Activated CD4-positive, alpha-beta T cell treated with anti-CD3 and anti-CD28 coated beads, Interleukin-2, Interleukin-6, amounts not matched to agents 100 ng/mL and 50 ng/mL, durations not matched to agents 16 hours and 8 hours (primary cell): ENCODE data around the gene TXNDC11.

ENCODE experiments used
- DNase-seq: peaks from one replicate; pipeline ENCODE4 v3.0.0-alpha.2; 2020

Gene TXNDC11

GRCh38 chr16:11752856-11753255 is 10.2 kb upstream of the TXNDC11 start:
- no peak for DNase-seq

- no peak for DNase-seq
Measured at GRCh38 chr16:11750056-11750455, 7.4 kb upstream of the TXNDC11 start.

GRCh38 chr16:11748404-11749254 is 6.0 kb upstream of the TXNDC11 start:
- no peak for DNase-seq

GRCh38 chr16:11747949-11748403 is 5.3 kb upstream of the TXNDC11 start:
- no peak for DNase-seq

GRCh38 chr16:11744075-11744470 is 1.4 kb upstream of the TXNDC11 start:
- DNase-seq, result no peak

DNA sequence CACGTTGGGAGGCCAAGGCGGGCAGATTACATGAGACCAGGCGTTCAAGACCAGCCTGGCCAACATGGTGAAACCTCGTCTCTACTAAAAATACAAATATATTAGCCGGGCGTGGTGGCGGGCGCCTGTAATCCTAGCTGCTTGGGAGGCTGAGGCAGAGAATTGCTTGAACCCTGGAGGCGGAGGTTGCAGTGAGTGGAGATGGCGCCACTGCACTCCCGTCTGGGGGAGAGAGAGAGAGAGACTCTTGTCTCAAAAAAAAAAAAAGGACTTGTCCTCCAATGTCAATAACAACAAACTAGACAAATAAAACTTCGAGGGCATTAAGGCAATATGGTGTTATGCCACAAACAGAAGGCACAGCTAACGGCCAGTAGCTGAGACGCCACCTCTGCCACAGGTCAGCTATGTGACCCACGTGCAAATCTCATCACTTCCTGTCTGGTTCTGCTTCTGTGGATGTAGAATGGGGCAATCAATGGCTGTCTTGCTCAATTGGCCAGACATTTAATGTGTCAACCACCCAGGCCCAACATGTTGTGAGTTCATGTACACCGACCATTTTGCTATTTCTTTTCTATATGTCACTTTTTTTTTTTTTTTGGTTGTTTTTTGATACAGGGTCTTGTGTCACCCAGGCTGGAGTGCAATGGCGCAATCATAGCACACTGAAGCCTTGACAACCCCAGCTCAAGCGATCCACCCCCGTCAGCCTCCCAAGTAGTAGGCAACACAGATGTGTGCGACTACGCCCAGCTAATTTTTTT is 834 bp upstream of the TXNDC11 start:
- peak; percentile 54 for DNase-seq

DNA sequence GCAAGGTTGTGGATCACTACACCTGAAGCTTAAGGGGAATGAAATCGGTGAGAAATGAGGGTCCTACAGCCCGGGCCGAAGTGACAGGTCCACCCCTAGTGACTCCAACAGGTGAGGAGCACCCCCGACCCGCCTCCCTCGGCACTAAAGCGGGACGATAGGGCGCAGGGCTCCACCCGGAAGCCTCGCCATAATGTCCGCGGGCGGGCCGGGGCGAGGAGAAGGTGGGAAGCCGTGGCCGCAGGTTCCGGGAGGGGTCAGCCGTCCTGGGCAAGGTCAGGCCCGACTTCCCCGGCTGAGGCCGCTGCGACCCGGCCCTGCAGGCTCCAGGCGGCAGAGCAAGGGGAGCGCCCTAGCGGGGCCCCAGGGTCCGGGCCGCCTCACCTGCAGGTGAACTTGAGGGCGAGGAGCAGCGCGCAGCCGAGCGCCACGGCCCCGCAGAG is 543 bp downstream of the TXNDC11 start:
- peak; percentile 59 for DNase-seq

- DNase-seq, result no peak
Measured at GRCh38 chr16:11740567-11740966, 2.1 kb downstream of the TXNDC11 start.

- DNase-seq, result peak; percentile 58
Measured at GRCh38 chr16:11738742-11739544, 3.7 kb downstream of the TXNDC11 start.

DNA sequence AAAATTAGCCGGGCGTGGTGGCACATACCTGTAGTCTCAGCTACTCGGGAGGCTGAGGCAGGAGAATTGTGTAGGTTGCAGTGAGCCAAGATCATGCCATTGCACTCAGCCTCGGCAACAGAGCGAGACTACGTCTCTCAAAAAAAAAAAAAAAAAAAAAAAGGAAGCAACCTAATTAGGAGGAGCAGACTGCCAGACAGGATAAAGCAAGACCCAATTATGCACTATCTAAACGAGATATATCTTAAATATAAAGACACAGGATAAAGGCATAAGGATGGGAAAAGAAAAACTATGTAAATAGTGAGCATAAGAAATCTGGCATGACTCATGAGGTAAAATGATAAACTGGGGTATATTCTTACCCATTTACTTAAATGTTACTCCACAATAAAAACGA is 4.9 kb downstream of the TXNDC11 start:
- DNase-seq, result no peak

DNA sequence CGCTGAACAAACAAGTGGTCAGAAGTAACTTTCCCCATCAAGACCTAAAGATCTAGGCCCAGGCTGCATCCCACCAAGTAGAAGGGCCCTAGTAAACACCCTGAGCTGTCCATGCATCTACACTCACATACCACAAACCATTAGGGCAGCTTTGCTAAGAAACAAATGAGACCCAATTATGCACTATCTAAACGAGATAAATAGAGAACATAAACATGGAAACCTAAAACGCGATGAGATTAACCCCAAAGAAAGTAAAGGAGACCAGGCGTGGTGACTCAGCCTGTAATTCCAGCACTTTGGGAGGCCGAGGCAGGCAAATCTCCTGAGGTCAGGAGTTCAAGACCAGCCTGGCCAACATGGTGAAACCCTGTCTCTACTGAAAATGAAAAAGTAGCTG is 5.8 kb downstream of the TXNDC11 start:
- DNase-seq, result no peak

DNA sequence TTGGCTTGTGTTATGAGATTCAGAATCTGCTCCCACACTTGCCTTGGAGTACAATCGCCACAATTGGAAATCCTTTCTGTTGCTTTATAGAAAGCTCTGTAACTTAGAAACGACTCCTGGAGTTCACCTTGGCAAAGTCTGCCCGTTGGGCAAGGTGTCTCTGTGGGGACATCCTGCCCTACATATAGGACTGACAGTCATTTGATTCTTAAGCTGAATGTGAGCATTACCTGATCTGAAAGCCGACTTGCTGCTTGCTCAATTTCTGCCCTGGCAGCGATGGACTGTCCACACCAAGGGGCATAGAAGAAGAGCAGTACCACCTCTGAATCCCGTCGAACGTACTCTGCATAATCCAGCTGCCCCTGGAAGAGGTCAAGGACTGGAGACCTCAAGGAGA is 6.9 kb downstream of the TXNDC11 start:
- no peak for DNase-seq

DNA sequence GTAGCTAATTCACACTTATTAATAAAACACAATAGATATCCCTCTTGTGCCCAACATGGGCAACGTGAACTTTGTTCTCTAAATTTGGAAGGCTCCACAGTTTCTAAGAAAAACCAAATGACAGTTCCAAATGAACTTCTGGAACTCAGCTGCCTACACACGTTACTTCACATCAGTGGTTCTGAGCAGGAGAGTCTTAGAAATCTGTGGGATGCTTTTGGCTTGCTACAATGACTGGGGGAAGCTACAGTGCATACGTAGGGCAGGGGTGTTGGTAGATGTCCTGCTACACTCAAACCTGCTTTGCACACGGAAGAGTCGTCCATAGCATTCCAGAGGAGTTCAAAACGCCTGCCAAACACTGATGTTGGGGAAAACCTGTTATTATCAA is 8.0 kb downstream of the TXNDC11 start:
- no peak for DNase-seq

DNA sequence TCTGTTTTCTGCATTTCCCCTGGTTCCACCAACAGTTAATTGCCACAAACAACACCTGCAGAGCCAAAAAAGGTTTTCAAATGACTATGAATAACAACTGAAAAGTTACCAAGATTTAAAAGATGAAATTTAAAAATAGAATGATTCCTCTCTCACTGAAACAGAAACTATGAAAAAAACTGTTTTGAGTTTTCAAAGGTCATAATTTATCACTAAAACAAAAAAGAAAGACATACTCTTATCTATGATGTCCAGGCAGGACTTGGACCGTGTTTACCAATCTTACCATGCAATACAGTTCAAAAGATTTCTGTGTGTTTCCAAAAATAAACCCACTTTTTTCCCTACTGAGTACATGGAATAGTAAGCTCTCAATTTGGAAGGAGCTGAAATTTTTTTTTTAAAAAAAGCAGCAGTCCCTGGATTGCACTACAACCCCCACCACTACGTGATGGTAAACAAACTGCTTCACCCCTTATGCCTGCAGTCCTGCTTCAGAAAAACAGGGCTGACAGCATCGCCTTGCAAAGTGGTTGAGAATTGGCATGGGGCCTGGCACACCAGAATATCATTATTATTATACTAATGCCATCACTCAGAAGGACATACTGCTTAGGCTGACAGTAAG is 8.5 kb downstream of the TXNDC11 start:
- peak; percentile 32 for DNase-seq

DNA sequence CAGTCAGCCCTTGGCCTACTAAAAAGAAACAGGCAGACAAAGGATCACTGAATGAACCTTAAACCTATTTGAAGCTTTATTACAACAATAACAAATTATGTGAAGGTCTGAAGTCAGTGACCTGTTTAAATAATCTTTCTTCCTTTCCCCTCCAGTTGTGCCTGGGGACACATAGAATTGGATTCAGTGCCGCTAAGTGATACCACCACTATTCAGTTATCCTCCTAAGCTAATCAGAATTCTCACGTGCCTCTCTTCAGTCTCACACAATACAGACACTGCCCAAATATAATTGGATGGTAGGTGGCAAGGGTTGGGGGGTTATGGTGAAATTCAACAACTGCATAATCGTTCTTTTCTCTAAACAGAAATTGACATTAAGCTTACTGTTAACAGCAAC is 11.4 kb downstream of the TXNDC11 start:
- DNase-seq, result no peak

DNA sequence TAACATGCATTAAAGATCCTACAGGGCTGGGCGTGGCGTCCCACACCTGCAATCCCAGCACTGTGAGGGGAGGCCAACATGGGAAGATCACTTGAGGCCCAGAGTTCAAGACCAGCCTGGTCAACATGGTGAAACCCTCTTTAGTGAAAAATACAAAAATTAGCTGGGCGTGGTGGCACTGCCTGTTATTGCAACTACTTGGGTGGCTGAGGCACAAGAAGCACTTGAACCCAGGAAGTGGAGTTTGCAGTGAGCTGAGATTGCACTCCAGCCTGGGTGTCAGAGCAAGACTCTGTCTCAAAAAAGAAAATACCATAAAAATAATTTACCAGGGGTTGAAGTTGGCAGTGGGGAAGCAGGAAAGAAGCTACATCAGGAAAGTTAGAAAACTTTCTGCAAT is 12.9 kb downstream of the TXNDC11 start:
- DNase-seq, result no peak

- DNase-seq, result peak; percentile 45
Measured at GRCh38 chr16:11727796-11728543, 14.7 kb downstream of the TXNDC11 start.

DNA sequence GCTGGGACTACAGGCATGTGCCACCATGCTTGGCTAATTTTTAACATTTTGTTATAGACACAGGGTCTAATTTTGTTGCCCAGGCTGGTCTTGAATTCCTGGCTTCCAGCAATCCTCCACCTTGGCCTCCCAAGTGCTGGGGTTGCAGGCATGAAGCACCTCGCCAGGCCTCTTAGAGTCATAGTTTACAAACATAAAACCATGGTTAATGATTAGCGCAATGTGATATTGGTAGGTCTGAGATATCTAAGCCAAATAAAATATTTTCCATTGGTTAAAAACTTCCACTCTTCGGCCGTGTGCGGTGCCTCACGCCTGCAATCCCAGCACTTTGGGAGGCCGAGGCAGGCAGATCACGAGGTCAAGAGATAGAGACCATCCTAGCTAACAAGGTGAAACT is 16.6 kb downstream of the TXNDC11 start:
- DNase-seq, result no peak

DNA sequence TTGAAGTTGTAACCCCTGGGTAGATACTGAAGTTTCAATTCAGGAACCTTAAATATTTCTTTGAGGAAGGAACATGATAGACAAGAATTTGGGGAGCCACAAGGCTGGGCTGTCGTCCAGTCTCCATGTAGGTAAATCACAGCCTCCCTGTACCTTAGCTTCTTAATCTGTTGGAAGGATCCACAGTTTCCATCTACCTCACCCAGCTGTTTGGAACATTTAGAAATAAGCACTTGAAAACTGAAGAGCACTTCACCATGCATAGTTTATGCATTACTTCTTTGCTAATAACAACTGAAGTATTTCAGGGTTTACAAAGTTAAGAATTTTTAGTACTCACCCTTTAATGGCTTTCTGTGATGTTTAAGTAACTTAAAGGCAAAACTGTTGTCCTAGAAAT is 17.2 kb downstream of the TXNDC11 start:
- no peak for DNase-seq

DNA sequence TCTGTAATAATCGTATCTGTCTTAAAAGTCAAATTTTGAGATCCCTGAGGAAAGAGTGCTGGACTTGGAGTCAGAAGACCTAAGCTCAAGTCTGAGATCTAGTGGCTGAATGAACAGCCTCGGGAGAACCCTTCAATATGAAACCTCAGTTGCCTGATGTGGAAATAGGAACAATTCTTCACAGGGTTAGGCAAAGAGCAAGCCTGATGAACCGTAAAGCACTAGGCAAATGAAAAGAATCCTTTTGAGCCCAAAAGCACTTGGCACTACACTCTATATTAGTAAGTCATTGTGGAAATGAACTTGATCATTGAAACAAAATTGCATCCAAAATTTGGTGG is 20.2 kb downstream of the TXNDC11 start:
- DNase-seq, result no peak

DNA sequence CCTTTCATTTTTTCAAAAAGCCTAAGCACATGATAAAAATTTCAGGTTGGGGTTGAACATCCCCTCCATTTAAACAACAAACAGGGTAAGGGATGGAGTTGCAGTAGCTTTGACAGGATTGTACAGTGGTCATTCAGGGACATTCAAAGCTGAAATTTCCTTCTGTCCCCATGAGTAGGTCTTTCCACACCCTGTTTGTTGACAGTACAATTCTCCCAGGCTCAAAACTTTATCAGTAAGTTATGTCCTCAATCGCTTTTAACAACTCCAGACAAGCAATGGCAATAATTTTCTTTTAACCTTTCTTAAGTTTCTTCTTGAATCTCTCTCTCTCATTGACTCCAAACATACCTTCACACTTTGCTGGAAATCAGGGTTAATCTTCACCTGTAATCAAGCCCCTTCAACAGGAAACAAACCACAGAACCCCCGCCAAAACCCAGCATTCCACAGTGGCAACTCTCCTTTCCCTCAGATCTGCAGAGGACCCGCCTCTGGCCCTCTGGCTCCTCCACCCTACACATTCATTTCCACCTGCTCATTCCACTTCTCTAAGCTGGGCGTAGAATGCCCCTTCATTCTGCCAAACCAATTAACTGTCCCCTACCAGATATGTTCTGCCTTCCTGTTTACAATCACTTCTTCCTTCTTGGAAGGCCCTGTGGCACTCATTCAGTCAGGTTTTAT is 20.7 kb downstream of the TXNDC11 start:
- no peak for DNase-seq

- DNase-seq, result no peak
Measured at GRCh38 chr16:11719762-11720161, 22.9 kb downstream of the TXNDC11 start.
